Hematopoietic multipotent progenitor cell treated with erythropoietin and hydrocortisone succinate and interleukin-3 and kit ligand, for 8 days (in vitro differentiated cells): ENCODE results near the gene VCAN.

ENCODE experiments used
- DNase-seq: peaks from one replicate; pipeline ENCODE4 v3.0.0-alpha.2; 2015

Gene VCAN

GRCh38 chr5:83503662-83504061 is 32.1 kb downstream of the VCAN start:
- no peak for DNase-seq

GRCh38 chr5:83507431-83507830 is 35.9 kb downstream of the VCAN start:
- DNase-seq, result no peak

- no peak for DNase-seq
Measured at GRCh38 chr5:83509540-83509939, 38.0 kb downstream of the VCAN start.

GRCh38 chr5:83510260-83510659 is 38.7 kb downstream of the VCAN start:
- no peak for DNase-seq

- no peak for DNase-seq
Measured at GRCh38 chr5:83512061-83512745, 40.7 kb downstream of the VCAN start.

GRCh38 chr5:83513081-83513480 is 41.5 kb downstream of the VCAN start:
- DNase-seq, result no peak

GRCh38 chr5:83513491-83513890 is 41.9 kb downstream of the VCAN start:
- DNase-seq, result no peak

GRCh38 chr5:83516377-83516776 is 44.8 kb downstream of the VCAN start:
- no peak for DNase-seq

GRCh38 chr5:83517072-83517687 is 45.6 kb downstream of the VCAN start:
- no peak for DNase-seq

- no peak for DNase-seq
Measured at GRCh38 chr5:83517688-83518085, 46.1 kb downstream of the VCAN start.

- no peak for DNase-seq
Measured at GRCh38 chr5:83518319-83519061, 46.9 kb downstream of the VCAN start.

GRCh38 chr5:83522446-83522845 is 50.9 kb downstream of the VCAN start:
- no peak for DNase-seq

GRCh38 chr5:83523929-83524328 is 52.4 kb downstream of the VCAN start:
- DNase-seq, result no peak

GRCh38 chr5:83524345-83524744 is 52.8 kb downstream of the VCAN start:
- DNase-seq, result no peak

GRCh38 chr5:83524991-83525390 is 53.4 kb downstream of the VCAN start:
- DNase-seq, result no peak

GRCh38 chr5:83526289-83526688 is 54.7 kb downstream of the VCAN start:
- no peak for DNase-seq

- no peak for DNase-seq
Measured at GRCh38 chr5:83527221-83527620, 55.7 kb downstream of the VCAN start.

- no peak for DNase-seq
Measured at GRCh38 chr5:83527722-83528438, 56.3 kb downstream of the VCAN start.

- no peak for DNase-seq
Measured at GRCh38 chr5:83528439-83528769, 56.9 kb downstream of the VCAN start.

GRCh38 chr5:83530193-83530592 is 58.6 kb downstream of the VCAN start:
- DNase-seq, result no peak

GRCh38 chr5:83531661-83532060 is 60.1 kb downstream of the VCAN start:
- DNase-seq, result no peak

GRCh38 chr5:83538786-83539462 is 67.4 kb downstream of the VCAN start:
- DNase-seq, result no peak

- DNase-seq, result no peak
Measured at GRCh38 chr5:83539463-83539790, 67.9 kb downstream of the VCAN start.
